GM19328 (cell line): Measurements from ENCODE around the gene PDGFC.

Source experiments
- ATAC-seq: cut with Tn5 transposase; IDR thresholded peaks from one replicate; pipeline ENCODE4 v1.9.1; 2021; ENCODE audit warnings: mild to moderate bottlenecking, moderate library complexity; ENCODE audit not compliant: unreplicated experiment

PDGFC gene

DNA sequence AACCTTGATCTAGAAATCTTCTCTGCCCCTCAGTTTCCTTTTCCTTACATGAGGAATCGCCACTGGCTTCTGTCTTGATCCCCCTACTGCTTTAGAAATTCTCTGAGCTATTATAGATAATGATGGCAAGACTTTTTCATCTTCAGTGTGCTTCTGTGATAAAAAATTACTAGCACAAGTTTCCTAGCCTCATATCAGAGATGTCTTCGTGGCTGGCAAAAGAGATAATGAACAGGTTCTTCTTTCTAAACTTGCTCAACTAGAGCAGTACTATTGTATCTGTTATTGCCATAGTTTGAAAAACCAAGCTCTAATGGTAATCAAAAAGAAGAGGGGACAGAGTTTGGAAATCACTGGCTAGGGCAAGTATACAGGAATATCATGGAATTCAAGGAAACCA is 4.1 kb upstream of the PDGFC start:
- no peak for ATAC-seq

- no peak for ATAC-seq
Measured at GRCh38 chr4:156974264-156974663, 2.7 kb upstream of the PDGFC start.

DNA sequence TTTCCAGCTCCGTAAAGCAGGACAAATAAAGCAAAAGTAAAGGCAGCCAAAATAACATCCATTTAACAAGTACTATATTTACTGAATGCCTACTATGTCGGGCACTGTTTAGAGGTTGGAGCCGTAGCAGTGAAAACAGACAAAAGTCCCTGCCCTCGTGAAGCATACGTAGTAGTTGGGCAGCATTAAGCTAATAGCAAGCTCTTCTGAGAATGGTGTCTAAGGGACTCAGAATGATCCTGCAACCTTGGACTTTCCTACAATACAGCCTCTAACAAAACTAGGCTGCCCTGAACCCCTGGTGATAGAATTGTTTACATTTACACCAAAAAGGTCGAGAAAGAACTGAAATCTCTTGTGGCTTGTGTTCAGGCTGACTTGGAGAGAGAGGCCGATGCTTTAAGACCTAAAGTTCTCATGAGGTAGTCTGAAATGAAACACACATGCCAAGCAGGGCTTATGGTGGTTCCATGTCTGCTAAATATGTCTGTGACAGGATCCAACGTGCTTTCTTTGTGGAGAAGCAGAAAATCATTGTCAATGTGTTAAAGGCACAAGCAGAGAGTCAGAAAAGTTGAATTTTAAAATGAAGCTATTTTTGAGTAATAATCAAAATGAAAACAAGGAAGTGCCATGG is 898 bp upstream of the PDGFC start:
- ATAC-seq, result no peak

DNA sequence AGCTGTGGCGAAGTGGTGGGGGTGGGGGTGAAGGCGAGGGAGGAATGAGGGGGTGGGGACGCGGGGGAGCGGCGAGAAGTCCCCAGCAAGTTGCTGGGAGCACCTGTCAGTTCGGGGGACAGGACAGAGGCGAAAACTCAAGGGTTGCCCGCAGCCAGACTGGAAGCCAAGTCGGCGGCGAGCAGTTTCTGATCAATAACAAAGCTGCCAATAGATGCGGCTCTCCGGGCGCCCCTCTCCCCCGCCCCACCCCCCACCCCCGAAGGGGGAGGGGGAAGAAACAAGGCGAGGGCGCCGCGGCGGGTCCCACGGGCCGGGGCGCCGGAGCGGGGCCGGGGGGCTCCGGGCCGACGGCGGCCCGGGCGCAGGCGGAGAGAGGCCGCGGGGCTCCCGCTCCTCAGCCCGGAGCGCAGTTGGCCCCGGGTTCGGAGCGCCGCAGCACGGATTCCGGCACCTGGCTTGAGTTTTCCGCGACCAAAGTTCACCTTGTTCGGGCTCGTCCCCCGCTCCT is 379 bp downstream of the PDGFC start:
- ATAC-seq, result no peak

DNA sequence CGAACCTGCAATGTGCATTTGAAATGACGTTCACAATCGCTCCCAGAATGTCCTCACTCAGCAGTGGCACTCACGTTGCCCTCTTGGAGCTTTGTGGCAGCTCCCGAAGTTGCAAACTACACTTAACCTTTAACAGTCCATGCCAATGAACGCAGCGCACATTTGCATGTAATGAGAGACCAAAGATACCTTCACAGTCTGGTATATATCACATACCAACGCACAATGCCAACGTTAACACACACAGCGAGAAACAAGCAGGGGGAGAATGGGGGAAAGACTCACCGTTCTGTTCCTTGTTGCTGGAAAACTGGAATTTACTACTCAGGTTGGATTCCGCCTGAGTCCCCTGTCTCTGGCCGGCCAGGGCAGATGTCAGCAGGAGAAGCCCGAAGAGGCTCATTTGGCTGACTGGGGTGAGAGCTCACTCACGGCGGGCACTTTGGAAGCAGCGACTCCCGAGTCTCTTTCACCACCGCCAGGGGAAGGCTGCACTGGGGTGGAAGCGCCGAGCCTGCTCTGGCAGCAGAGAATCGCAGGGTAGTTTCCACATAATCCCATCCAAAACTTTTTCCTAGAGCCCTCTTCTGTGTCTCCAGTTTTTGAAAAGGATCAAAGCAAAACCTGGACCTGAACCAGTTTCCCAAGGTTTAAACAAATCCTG is 966 bp downstream of the PDGFC start:
- ATAC-seq, result no peak

GRCh38 chr4:156969911-156970310 is 1.7 kb downstream of the PDGFC start:
- no peak for ATAC-seq

- no peak for ATAC-seq
Measured at GRCh38 chr4:156969101-156969500, 2.5 kb downstream of the PDGFC start.

DNA sequence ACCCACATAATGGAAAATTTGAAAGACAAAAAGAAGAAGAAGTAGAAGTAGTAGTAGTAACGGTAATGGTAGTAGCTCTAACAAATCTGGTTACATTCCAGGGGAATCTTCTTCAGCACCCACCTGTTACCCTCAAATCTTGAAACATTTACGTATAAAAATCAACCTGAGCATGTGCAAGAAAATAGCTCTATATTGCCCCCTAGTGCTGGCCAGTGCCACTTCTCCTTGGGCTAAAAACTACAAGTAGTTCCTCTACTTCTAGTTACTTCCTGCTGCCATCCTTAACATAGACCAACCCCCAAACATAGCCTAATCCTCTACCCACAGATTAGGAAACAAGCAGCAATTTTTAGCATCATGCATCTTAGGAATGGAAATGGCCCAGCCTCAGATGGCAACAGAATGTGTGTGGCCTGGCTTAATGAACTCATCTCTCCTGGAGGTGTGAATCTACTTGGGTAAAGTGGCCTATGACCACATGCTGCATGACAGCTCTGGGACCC is 3.1 kb downstream of the PDGFC start:
- peak; percentile 77 for ATAC-seq

GRCh38 chr4:156966836-156967235 is 4.8 kb downstream of the PDGFC start:
- ATAC-seq, result no peak

GRCh38 chr4:156963419-156963818 is 8.2 kb downstream of the PDGFC start:
- no peak for ATAC-seq

- no peak for ATAC-seq
Measured at GRCh38 chr4:156962528-156962974, 9.0 kb downstream of the PDGFC start.

- ATAC-seq, result no peak
Measured at GRCh38 chr4:156962058-156962358, 9.6 kb downstream of the PDGFC start.

DNA sequence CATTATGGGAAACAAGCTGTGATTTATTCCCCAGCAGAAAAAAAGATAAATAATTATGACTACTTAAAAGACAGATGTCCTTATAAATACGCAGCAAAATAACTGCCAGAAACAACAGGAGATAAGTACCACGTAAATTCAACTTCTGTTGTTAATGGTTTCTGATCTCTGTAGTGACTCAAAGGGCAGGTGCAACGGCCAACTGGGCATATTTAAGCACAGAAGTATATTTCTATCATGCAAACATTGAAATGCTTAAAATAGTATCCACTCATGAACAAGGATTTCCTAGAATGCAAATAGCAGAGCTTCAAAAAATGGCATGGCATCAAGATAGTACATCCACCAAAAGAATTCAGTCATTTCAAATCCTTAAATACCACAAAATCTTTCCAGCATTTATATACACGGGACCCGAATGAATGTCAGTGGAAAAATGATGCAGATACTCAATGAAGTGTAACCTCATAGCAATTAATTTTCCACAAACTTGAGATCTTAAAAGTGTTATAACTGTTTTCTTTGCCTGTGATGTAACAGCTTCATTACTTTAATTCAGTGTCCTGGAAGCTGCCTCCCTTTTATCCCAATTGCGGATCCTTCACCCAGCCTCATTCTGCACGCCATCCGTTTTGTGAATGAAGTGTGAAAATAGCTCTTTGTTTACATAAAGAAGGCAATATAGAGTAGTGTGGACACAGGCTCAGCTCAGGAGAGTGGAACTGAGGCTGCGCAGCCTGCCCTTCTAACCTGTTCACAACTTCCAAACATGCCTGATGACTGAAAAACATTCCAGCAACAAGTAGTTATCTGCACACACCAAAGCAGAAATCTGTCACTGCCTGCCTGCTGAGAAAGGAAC is 10.2 kb downstream of the PDGFC start:
- ATAC-seq, result no peak

DNA sequence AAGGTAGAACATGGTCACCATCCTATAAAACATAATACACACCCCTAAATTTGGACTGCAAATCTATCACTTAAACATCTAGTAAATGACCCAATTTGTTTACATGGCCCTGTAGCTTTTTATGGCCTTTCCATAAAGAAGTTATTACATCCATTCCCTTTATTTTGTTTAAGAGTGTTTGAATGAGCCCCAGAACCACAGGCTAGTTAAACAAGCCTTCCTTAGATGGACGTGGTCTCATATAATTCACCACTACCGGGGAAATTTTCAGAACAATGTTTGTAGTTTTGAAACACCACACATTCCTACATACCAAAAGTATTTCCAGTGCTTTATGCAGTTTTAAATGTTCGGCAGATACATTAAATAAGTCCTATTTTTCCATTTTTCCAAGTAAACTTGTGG is 12.3 kb downstream of the PDGFC start:
- ATAC-seq, result no peak

DNA sequence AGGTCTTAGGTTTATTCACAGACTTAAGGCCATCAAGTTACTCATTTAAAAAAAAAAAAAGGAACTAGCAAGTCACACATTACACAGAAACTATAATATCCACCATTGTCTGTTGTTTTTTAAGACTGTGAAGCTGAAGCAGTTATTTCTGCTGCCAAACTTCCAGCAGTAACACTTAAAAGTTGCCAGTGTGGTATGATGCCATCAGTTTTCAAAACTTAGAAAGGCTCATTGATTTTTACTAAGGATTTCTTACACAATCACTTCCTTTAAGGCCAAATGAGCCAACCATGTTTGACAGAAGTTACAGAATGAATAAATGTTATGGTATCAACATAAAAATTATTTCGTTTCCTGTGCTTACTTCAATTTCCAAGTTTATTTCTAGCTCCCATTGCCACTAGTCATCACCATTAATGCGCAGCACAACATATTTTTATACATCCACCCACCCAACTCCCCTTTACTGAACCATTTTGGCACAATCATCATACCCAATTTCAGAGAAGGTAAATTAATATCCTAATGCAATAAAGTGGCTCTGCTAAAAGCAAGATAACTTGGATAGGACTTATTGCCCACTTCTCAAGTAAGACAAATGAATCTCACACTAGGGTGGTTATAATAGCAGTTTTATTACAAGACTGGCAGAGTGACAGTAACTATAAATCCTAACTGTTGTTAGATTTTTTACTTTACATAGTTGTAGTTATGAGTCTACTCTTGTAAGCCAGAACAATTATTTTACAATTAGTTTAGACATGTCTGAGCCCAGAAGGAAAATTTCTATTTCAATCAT is 13.1 kb downstream of the PDGFC start:
- no peak for ATAC-seq

GRCh38 chr4:156957556-156957955 is 14.0 kb downstream of the PDGFC start:
- no peak for ATAC-seq

- ATAC-seq, result no peak
Measured at GRCh38 chr4:156956826-156957368, 14.7 kb downstream of the PDGFC start.

DNA sequence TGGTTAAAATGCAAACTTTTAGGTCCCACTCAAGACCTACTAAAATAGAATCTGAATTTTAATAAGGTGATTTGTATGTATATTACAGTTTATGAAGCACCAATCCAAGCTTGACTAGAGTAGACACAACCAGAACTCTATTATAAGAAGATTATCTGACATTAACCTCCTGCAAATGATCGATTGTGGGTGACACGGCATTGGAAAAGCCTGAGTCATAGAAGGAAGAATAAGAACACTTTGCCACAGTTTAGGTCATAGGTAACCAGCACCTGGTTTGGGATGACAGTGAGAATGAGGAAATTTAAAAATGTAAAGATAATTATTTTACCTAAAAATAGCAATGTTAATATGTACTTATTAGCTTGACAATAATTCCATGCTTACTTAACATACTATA is 15.2 kb downstream of the PDGFC start:
- ATAC-seq, result no peak

DNA sequence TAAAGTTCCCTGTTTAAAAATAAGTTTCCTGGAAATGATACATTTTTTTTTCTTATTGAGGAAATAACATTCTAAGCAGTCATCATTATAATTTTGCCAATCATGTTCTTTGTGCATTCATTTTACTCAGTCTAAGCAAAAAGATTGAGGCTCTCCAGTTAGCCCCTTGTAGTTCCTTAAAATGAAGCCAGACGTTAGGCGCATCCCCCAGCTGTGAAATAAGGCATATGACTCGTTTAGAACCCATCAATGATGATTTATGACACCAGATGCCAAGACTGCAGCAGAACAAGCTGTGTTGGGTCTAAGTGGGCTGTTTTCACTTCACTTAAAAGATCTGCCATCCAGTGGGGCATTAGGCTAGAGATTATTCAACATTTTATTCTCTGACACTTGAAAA is 17.0 kb downstream of the PDGFC start:
- ATAC-seq, result no peak

DNA sequence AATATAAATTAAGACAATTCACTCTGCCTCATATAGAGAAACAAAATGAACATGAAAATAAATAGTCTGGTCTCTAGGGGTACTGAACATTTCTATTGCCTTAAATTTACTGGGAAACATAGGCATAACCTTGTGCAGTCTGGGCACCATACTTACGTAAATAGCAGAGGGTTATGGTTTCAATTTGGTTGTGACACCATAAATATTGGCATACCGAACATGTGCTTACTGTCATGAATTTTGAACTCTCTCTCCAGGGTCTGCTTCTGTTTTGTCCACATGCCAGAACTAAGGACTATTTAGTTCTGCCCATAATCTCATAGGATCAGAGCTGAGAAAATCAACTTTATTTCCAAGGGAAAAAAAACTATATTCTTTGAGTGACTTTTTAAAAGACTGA is 17.6 kb downstream of the PDGFC start:
- ATAC-seq, result no peak

DNA sequence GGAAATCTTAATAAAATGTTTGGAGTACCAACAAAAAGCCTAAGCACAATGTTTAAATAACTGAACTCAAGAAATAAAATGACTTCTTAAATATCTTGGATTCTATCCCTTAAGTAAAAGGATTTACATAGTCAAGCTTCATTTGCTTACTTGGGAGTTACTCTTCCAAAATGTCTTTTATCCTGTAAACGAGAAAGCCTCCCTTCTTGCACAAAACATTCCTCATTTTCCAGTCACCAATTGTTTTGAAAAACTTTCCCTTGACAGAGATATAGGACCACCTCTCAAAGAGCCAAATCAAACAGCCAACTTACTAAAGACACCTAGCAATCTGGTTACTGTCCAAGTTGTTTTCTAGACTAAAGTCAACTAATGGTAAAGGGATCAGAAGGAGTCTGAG is 18.6 kb downstream of the PDGFC start:
- no peak for ATAC-seq
